Liver (tissue), 9 donors: ENCODE measurements around the gene MEAK7. TPM values are rescaled to one million over a fixed set of nuclear protein-coding genes. Genes with fewer than 3 reads are reported as not detected.

Experiments
- DNase-seq: peaks from one replicate; pipeline ENCODE4 v3.0.0-alpha.2; 2017; ENCODE audit warnings: low spot score
- H3K27ac ChIP-seq, 2 donors: one replicate each; pipeline ENCODE4 v1.7.0; 2013; ENCODE audit warnings: inconsistent platforms in 2 of 2, low read length in 2 of 2, control low read depth in 1 of 2, low read depth in 1 of 2, mild to moderate bottlenecking in 1 of 2
- H3K27me3 ChIP-seq, 4 donors: one replicate each; pipeline versions ENCODE4 v1.6.1 to v1.7.0; 2013; ENCODE audit warnings: low read length in 3 of 4, inconsistent platforms in 1 of 4, mild to moderate bottlenecking in 1 of 4, moderate library complexity in 1 of 4; ENCODE audit not compliant: control insufficient read depth in 4 of 4, insufficient read depth in 4 of 4
- H3K36me3 ChIP-seq, 4 donors: one replicate each; pipeline versions ENCODE4 v1.6.1 to v1.7.0; 2013; ENCODE audit warnings: low read length in 3 of 4, mild to moderate bottlenecking in 3 of 4, low read depth in 1 of 4, moderate library complexity in 1 of 4; ENCODE audit not compliant: control insufficient read depth in 4 of 4, insufficient read depth in 3 of 4
- H3K4me1 ChIP-seq, 4 donors: one replicate each; pipeline versions ENCODE4 v1.6.1 to v1.7.0; 2013; ENCODE audit warnings: low read length in 3 of 4, mild to moderate bottlenecking in 3 of 4, moderate library complexity in 1 of 4; ENCODE audit not compliant: control insufficient read depth in 4 of 4, insufficient read depth in 4 of 4
- H3K4me3 ChIP-seq, 3 donors: one replicate each; pipeline versions ENCODE4 v1.6.1 to v1.7.0; 2013; ENCODE audit warnings: low read length in 3 of 3, control low read depth in 1 of 3, low read depth in 1 of 3, mild to moderate bottlenecking in 1 of 3
- H3K9ac ChIP-seq, 2 donors: one replicate each; pipeline ENCODE4 v1.7.0; 2013; ENCODE audit warnings: low read length in 2 of 2, mild to moderate bottlenecking in 2 of 2, moderate library complexity in 2 of 2, control low read depth in 1 of 2, low read depth in 1 of 2
- H3K9me3 ChIP-seq, 4 donors: one replicate each; pipeline versions ENCODE4 v1.6.1 to v1.7.0; 2013; ENCODE audit warnings: low read length in 3 of 4; ENCODE audit not compliant: control insufficient read depth in 4 of 4
- CTCF ChIP-seq: fragments of 150-350 bp; IDR thresholded peaks from 2 replicates; pipeline ENCODE4 v1.5.1; 2017; ENCODE audit warnings: improper control_type of control experiment, low read depth, low read length; ENCODE audit not compliant: missing input control
- EGR1 ChIP-seq, 2 donors: IDR thresholded peaks; 2 replicates each; pipeline ENCODE4 v1.6.1; 2016 to 2018; ENCODE audit warnings: antibody characterized with exemption in 2 of 2, low read depth in 2 of 2
- FOXA1 ChIP-seq: IDR thresholded peaks from 2 replicates; pipeline ENCODE4 v1.6.1; 2016; ENCODE audit warnings: antibody characterized with exemption
- FOXA2 ChIP-seq: IDR thresholded peaks from 2 replicates; pipeline ENCODE4 v1.6.1; 2016; ENCODE audit warnings: antibody characterized with exemption
- GABPA ChIP-seq, 2 donors: IDR thresholded peaks in 1 of 2; conservative IDR thresholded peaks in 1 of 2; 2 replicates each; pipeline ENCODE4 v1.6.1; 2016; ENCODE audit warnings: antibody characterized with exemption in 2 of 2, mild to moderate bottlenecking in 1 of 2, moderate library complexity in 1 of 2
- HNF4A ChIP-seq, 2 donors: conservative IDR thresholded peaks; 2 replicates each; pipeline ENCODE4 v1.6.1; 2016; ENCODE audit warnings: antibody characterized with exemption in 2 of 2, mild to moderate bottlenecking in 2 of 2
- HNF4G ChIP-seq: IDR thresholded peaks from 2 replicates; pipeline ENCODE4 v1.6.1; 2016; ENCODE audit warnings: antibody characterized with exemption
- JUND ChIP-seq, 2 donors: IDR thresholded peaks; 2 replicates each; pipeline ENCODE4 v1.6.1; 2016; ENCODE audit warnings: antibody characterized with exemption in 2 of 2
- MAX ChIP-seq: IDR thresholded peaks from 2 replicates; pipeline ENCODE4 v1.6.1; 2016; ENCODE audit warnings: antibody characterized with exemption
- NR2F2 ChIP-seq: IDR thresholded peaks from 2 replicates; pipeline ENCODE4 v1.6.1; 2016; ENCODE audit warnings: antibody characterized with exemption
- RAD21 ChIP-seq, 2 donors: IDR thresholded peaks; 2 replicates each; pipeline ENCODE4 v1.6.1; 2016; ENCODE audit warnings: antibody characterized with exemption in 2 of 2, mild to moderate bottlenecking in 2 of 2
- REST ChIP-seq: IDR thresholded peaks from 2 replicates; pipeline ENCODE4 v1.6.1; 2016; ENCODE audit warnings: antibody characterized with exemption, mild to moderate bottlenecking
- RXRA ChIP-seq, 2 donors: IDR thresholded peaks; 2 replicates each; pipeline ENCODE4 v1.6.1; 2017 to 2018; ENCODE audit warnings: antibody characterized with exemption in 2 of 2, mild to moderate bottlenecking in 1 of 2
- TAF1 ChIP-seq: conservative IDR thresholded peaks from 2 replicates; pipeline ENCODE4 v1.6.1; 2016; ENCODE audit warnings: antibody characterized with exemption, mild to moderate bottlenecking
- YY1 ChIP-seq: IDR thresholded peaks from 2 replicates; pipeline ENCODE4 v1.6.1; 2016; ENCODE audit warnings: antibody characterized with exemption, mild to moderate bottlenecking
- ZBTB33 ChIP-seq: IDR thresholded peaks from 2 replicates; pipeline ENCODE4 v1.6.1; 2016; ENCODE audit warnings: antibody characterized with exemption
- WGBS: extraction: QIAGEN DNeasy Blood & Tissue Kit; methylation state at CpG from one replicate; pipeline ENCODE4 v1.1.7; 2013; 5-methylcytosine and 5-hydroxymethylcytosine counted together
- polyA plus RNA-seq, 2 donors: library from polyadenylated mRNA; stranded (reverse) in 1 of 2; unstranded in 1 of 2; fragments of 200-250 nt in 1 of 2; fragments of >200 nt in 1 of 2; fragmentation: Nextera tagmentation in 1 of 2; extraction: Ambion mirVana in 1 of 2; gene quantifications; one replicate each; pipeline versions ENCODE4 v1.2.1 to v1.2.3, GENCODE V29; 2013 to 2015
- total RNA-seq, 2 donors: library from RNA; depleted of rRNA; stranded (reverse); fragments of >200 nt; gene quantifications; one replicate each; pipeline ENCODE4 v1.2.3, GENCODE V29; 2014
- donor health status: healthy.
- donor health status: healthy.
- donor health status: healthy.
- donor health status: healthy.
- donor health status: healthy.

MEAK7 gene
- total and polyA plus RNA-seq, 4 donors: 1.3 to 4.0 (median 2.2) TPM

DNA sequence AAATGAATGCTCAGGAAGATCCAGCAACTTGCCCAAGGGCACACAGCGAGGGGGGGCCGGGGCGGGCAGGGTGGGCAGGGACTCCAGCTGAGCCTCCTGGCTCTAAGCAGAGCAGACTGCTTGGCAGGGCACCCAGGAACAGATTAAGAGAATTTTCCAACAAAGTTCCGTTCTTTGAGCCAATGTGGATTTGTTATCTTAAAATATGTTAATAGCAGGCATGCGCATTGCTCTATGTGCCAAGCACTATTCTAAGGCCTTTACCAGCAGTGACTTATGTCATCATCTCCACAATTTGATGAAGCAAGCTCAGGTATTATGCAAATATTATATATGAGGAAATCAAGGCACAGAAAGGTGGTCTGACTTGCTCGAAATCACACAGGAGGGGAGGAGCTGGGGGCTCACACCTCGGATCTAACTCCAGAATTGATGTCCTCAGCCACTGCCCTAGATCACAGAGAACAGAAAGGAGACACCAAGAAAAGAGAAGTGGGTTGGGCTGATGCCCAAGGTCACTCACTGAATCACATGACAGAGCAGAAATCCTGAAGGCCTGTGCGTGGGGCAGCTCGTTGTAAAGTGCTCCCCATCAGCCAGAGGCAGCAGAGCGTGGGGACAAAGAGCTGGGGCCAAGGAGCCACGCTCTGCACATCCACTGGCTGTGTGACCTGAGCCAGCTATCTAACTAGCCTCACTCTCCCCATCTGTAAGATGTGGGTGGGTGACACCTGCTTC lies 23.2 kb upstream of the MEAK7 start:
- H3K4me3 ChIP-seq: no peak overlapping the region
- TF ChIP-seq CTCF (no peak), ZBTB33 (no peak), FOXA2 (no peak), HNF4G (no peak), JUND (IDR thresholded peaks at IDR 0.05) (no peak), HNF4A (conservative IDR thresholded peaks at IDR 0.05) (no peak), MAX (no peak), GABPA (IDR thresholded peaks at IDR 0.05 in 1 of 2, conservative IDR thresholded peaks at IDR 0.05 in 1 of 2) (no peak), TAF1 (no peak), RAD21 (IDR thresholded peaks at IDR 0.05) (no peak), YY1 (no peak), FOXA1 (no peak), REST (no peak), EGR1 (IDR thresholded peaks at IDR 0.05; ENCODE audit: low read depth in 2 of 2) (no peak), RXRA (IDR thresholded peaks at IDR 0.05) (no peak), NR2F2 (no peak)
- H3K4me1 ChIP-seq: peaks cover 0 to 7% (median 2%) of the 10 kb centered on the region in 4 donors

More for the DNA sequence above, 23.2 kb upstream of the MEAK7 start:
- Histone ChIP-seq H3K9me3 (no peaks in the 10 kb centered on the region), H3K9ac (no peak overlapping the region), H3K36me3 (no peaks in the 10 kb centered on the region), H3K27ac (peak overlapping the region in 1 of 2 donors; percentile 27), H3K27me3 (no peaks in the 10 kb centered on the region)
- no peak for DNase-seq
- WGBS: 77% methylated on average over 11 of the region's 11 CpGs
